GM12878 (cell line): ENCODE data around the gene CMTM2.

Experiments used
- ATF2 ChIP-seq: IDR thresholded peaks from 2 replicates; pipeline ENCODE4 v1.6.1; 2012; ENCODE audit warnings: low read length, inconsistent platforms
- CTCF ChIP-seq, 3 experiments: IDR thresholded peaks in 2 of 3; conservative IDR thresholded peaks in 1 of 3; 2 replicates each; pipeline ENCODE4 v1.5.1; 2011; ENCODE audit warnings: low read depth in 3 of 3, low read length in 3 of 3, mild to moderate bottlenecking in 3 of 3, control low read depth in 2 of 3, moderate library complexity in 2 of 3, inconsistent platforms in 1 of 3, mixed read lengths in 1 of 3; ENCODE audit not compliant: control insufficient read depth in 2 of 3, insufficient read depth in 1 of 3; ENCODE audit errors: extremely low read depth in 1 of 3
- LARP7 ChIP-seq: fragments of 450-650 bp; IDR thresholded peaks from 2 replicates; pipeline ENCODE4 v1.6.1; 2017; ENCODE audit warnings: mild to moderate bottlenecking
- MLLT1 ChIP-seq: fragments of 450-650 bp; IDR thresholded peaks from 2 replicates; pipeline ENCODE4 v1.6.1; 2016; ENCODE audit warnings: mild to moderate bottlenecking
- PAX5 ChIP-seq: IDR thresholded peaks from 2 replicates; pipeline ENCODE4 v1.6.1; 2011; ENCODE audit warnings: low read depth, low read length, borderline replicate concordance
- RAD21 ChIP-seq: IDR thresholded peaks from 2 replicates; pipeline ENCODE4 v1.6.1; 2011; ENCODE audit warnings: mild to moderate bottlenecking, low read depth, low read length, moderate library complexity; ENCODE audit not compliant: insufficient read depth

GRCh38 chr16:66578651-66579531, at the start of gene CMTM2:
- TF ChIP-seq RAD21 (no peak), LARP7 (no peak), CTCF (IDR thresholded peaks at IDR 0.05 in 2 of 3, conservative IDR thresholded peaks at IDR 0.05 in 1 of 3; ENCODE audit: control insufficient read depth in 2 of 3, extremely low read depth in 1 of 3, insufficient read depth in 1 of 3, low read depth in 3 of 3, low read length in 3 of 3) (no peak), MLLT1 (no peak), PAX5 (no peak), ATF2 (no peak)
